Myocyte (in vitro differentiated cells): Measurements from ENCODE around the gene GOLGA6L9. TPM values are rescaled to one million over a fixed set of nuclear protein-coding genes. Genes with fewer than 3 reads are reported as not detected.
"Not testable (repeated sequence)": the region's sequence is repeated elsewhere in the genome, so short reads cannot be mapped to it uniquely, and the experiment has no call there.

Experiments used
- DNase-seq: peaks from one replicate; pipeline ENCODE4 v3.0.0-alpha.2; 2012; ENCODE audit warnings: low read depth
- polyA plus RNA-seq: library from polyadenylated mRNA; unstranded; fragments of >200 nt; gene quantifications from one replicate; pipeline ENCODE4 v1.2.1, GENCODE V29; 2012; ENCODE audit warnings: missing spikeins
- total RNA-seq: library from RNA; depleted of rRNA; stranded (reverse); fragments of >200 nt; gene quantifications from 2 replicates; pipeline ENCODE4 v1.2.3, GENCODE V29; 2014

GOLGA6L9 gene, protein sequence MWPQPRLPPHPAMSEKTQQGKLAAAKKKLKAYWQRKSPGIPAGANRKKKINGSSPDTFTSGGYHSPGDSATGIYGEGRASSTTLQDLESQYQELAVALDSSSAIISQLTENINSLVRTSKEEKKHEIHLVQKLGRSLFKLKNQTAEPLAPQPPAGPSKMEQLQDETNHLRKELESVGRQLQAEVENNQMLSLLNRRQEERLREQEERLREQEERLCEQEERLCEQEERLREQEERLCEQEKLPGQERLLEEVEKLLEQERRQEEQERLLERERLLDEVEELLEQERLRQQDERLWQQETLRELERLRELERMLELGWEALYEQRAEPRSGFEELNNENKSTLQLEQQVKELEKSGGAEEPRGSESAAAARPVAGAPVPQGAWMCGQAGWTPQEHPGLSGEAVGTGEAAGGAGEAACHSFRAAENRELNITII
- total RNA-seq: 1.5 and 1.6 TPM in 2 replicates
- 2.9 TPM for polyA plus RNA-seq

- DNase-seq: not testable (repeated sequence)
These were observed at the start of gene GOLGA6L9 for GRCh38 chr15:82429693-82430092. Gene GOLGA6L9 (plus strand): TSS chr15:82429816. CDS start chr15:82430080, 264 bp downstream.

DNA sequence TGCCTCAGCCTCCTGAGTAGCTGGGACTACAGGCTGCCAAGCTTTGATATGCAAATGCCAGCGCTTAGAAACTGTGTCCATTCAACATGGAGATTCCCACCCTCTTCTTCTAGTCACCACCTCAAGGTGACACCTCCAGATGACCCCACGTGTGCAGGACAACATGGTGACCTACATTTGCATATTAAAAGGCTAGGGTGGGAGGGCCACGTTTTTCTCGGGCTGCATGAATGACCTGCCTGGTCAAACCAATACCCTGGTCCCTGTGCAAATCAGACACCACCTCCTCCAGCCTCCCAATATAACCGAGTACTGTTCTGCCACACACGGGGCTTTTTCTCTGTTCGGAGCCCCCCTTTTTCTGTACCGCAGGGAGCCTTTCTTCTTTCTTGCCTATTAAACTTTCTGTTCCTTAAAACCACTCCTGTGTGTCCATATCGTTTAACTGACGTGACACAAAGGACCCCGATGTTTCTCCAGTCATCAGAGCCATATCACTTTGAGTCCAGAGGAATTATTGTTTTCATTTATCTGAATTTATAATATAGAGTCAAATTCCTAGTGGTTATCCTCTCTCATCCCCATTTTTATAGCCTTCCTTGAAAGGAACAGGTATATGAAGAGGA lies 48.2 kb upstream of the GOLGA6L9 start:
- DNase-seq: not testable (repeated sequence)

GRCh38 chr15:82387209-82387608 lies 42.4 kb upstream of the GOLGA6L9 start:
- DNase-seq: not testable (repeated sequence)

DNA sequence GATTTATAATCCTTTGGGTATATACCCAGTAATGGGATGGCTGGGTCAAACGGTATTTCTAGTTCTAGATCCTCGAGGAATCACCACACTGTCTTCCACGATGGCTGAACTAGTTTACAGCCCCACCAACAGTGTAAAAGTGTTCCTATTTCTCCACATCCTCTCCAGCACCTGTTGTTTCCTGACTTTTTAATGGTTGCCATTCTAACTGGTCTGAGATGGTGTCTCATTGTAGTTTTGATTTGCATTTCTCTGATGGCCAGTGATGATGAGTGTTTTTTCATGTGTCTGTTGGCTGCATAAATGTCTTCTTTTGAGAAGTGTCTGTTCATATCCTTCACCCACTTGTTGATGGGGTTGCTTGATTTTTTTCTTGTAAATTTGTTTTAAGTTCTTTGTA lies 39.5 kb upstream of the GOLGA6L9 start:
- DNase-seq: not testable (repeated sequence)

- DNase-seq: not testable (repeated sequence)
These were observed 37.5 kb upstream of the GOLGA6L9 start for GRCh38 chr15:82392077-82392476.

GRCh38 chr15:82393671-82394070 lies 35.9 kb upstream of the GOLGA6L9 start:
- DNase-seq: peak; percentile 82

- DNase-seq: not testable (repeated sequence)
These were observed 33.8 kb upstream of the GOLGA6L9 start for GRCh38 chr15:82395788-82396187.

- DNase-seq: no peak
These were observed 31.8 kb upstream of the GOLGA6L9 start for GRCh38 chr15:82397817-82398216.

GRCh38 chr15:82398785-82399184 lies 30.8 kb upstream of the GOLGA6L9 start:
- no peak for DNase-seq

GRCh38 chr15:82399366-82400103 lies 30.1 kb upstream of the GOLGA6L9 start:
- DNase-seq: not testable (repeated sequence)

- not testable (repeated sequence) for DNase-seq
These were observed 27.7 kb upstream of the GOLGA6L9 start for GRCh38 chr15:82401918-82402317.

DNA sequence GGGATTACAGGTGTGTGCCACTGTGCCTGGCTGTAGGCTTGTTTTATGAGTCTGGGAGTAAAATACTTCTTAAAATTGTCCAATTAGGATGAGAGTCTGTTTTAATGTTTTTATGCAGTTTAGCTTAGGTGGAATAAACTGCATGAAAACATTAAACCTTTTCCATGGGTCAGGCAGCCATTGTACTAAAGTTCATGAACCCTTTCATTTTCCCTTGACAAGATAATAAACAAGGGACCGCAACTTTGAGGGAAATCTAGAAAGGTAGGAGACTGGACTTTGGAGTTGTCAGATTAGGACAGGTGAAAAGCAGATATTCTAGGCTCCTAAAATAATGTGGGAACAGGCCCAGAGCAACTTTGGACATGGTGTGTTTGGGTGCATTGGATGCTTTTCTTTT lies 27.3 kb upstream of the GOLGA6L9 start:
- DNase-seq: not testable (repeated sequence)

GRCh38 chr15:82406211-82406610 lies 23.4 kb upstream of the GOLGA6L9 start:
- not testable (repeated sequence) for DNase-seq

DNA sequence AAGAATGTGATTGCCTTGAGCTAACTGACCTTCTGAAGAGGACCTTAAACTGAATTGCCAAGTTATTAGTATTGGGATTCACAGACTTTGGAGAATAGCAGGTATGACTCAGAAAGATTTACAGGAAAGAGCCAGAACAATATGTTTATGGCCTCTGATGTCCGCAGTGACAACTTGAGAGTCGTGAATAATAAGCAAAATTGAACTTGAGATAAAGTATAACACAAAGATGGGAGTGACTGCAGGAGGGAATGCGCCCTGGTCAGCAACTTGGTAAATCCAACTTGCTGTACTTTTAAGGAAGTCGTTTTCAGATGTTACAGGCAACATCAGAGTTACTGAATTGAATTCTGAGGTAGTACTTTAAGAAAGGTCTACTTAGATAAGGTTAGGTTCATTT lies 19.3 kb upstream of the GOLGA6L9 start:
- not testable (repeated sequence) for DNase-seq

DNA sequence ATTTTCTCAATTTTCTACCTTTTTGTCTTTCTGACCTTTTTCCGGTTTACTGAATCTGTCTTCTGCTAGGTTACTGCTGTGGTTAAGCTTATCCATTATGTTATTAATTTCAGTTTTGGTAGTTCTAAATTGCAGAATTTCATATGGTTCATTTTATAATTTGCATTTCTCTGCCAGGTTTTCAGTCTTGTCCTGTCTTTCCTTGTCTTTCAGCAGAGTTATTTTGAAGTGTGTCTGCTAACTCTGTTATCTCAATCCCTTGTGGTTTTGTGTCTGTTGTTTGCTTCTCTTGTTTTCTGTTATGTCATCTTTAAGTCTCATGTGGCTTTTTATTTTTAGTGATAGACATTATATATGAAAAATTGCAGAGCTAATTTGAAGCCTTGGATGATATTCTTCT lies 18.0 kb upstream of the GOLGA6L9 start:
- not testable (repeated sequence) for DNase-seq

GRCh38 chr15:82414525-82415191 lies 15.0 kb upstream of the GOLGA6L9 start:
- DNase-seq: not testable (repeated sequence)

DNA sequence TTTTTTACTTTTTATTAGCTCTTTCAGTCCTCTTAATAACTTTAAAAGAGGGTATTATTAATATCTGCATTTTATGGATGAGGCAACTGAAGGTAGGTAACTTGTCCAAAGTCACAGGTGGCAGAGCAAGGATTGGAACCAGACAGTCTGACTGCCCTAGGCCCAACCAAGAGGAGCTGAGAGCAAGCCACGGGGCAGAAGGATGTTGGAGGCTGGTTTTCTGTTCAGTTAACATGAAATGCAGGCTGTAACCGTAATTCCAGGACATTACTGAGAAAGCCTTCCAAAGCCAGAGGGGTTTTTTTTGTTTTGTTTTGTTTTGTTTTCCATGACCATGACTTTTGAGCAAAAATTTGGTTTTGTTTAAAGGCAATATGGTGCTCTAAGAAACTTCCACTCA lies 9.1 kb upstream of the GOLGA6L9 start:
- not testable (repeated sequence) for DNase-seq

DNA sequence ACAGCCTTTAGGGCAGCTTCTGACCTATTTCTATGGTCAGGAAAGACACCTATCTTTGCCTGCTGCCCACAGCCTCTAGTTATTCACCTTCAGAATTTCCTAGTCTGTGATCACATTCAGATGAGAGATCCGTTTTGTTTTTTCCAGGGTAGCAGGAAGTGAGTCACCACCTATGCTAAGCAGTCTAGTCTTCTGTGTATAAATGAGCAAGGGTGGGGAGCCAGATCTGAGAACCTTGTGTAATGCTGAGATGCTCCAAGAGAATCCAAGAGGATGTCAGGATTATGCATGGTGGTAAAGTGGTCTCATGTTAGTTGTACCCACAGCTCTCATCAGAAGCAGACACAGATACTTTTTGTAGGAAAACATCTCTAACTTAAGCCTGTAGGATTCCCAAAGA lies 8.7 kb upstream of the GOLGA6L9 start:
- not testable (repeated sequence) for DNase-seq

DNA sequence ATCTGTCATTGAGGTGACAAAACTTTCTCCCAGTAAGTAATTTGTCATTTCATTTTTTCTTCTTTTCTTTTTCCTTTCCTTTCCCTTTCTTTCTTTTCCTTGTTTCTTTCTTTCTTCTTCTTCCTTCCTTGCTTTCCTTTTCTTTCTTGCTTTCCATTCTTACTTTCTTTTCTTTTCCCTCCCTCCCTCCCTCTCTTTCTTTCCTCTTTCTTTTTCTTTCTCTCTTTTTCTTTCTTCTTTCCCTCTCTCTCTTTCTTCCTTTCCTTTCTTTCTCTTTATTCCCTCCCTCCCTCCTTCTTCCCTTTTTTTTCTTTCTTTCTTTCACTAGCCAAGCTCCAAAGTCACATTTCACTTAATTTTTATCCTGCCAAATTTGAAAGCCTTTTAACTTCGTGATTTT lies 2.5 kb upstream of the GOLGA6L9 start:
- DNase-seq: not testable (repeated sequence)

- not testable (repeated sequence) for DNase-seq
These were observed 15.8 kb downstream of the GOLGA6L9 start for GRCh38 chr15:82445420-82445819.

DNA sequence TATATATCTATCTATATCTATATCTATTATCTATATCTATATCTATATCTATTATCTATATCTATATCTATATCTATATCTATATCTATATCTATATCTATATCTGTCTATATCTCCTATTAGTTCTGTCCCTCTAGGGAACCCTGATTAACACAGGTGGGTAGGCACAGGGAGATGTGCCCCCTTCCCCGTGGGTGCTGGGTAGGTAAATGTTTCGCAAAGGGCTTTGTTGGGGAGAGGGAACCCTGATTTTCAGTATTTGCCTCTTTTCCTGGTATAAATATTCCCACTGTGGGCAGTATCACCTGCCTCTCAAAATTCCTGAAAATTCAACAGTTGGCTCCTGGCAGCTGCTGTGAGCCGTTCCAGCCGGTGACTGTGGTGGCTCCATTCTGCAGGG lies 27.7 kb downstream of the GOLGA6L9 start:
- DNase-seq: not testable (repeated sequence)
